Stimulated activated CD8-positive, alpha-beta memory T cell treated with anti-CD3 and anti-CD28 coated beads, Interleukin-4, amount 100 ng/mL, for 24 hours (primary cell): ENCODE results near the gene SCN10A.

Experiments
- DNase-seq: peaks from one replicate; pipeline ENCODE4 v3.0.0-alpha.2; 2020; ENCODE audit warnings: low read depth

The SCN10A gene

GRCh38 chr3:38816026-38816425 lies at the start of gene SCN10A:
Gene SCN10A (minus strand): TSS chr3:38816217. CDS start chr3:38794010, 22,207 bp downstream.
- no peak for DNase-seq

- no peak for DNase-seq
Measured at GRCh38 chr3:38853011-38853410, 37.0 kb upstream of the SCN10A start.

GRCh38 chr3:38843898-38844297 lies 27.9 kb upstream of the SCN10A start:
- DNase-seq = no peak

GRCh38 chr3:38842266-38842965 lies 26.4 kb upstream of the SCN10A start:
- no peak for DNase-seq

- no peak for DNase-seq
Measured at GRCh38 chr3:38840987-38841386, 25.0 kb upstream of the SCN10A start.

- no peak for DNase-seq
Measured at GRCh38 chr3:38837358-38837757, 21.3 kb upstream of the SCN10A start.

- DNase-seq = no peak
Measured at GRCh38 chr3:38836561-38836960, 20.5 kb upstream of the SCN10A start.

- DNase-seq = no peak
Measured at GRCh38 chr3:38835939-38836338, 19.9 kb upstream of the SCN10A start.

GRCh38 chr3:38834717-38835116 lies 18.7 kb upstream of the SCN10A start:
- no peak for DNase-seq

- peak; percentile 18 for DNase-seq
Measured at GRCh38 chr3:38834110-38834509, 18.1 kb upstream of the SCN10A start.

- DNase-seq = no peak
Measured at GRCh38 chr3:38829404-38829803, 13.4 kb upstream of the SCN10A start.

- no peak for DNase-seq
Measured at GRCh38 chr3:38828681-38829080, 12.7 kb upstream of the SCN10A start.

GRCh38 chr3:38827791-38828190 lies 11.8 kb upstream of the SCN10A start:
- no peak for DNase-seq

GRCh38 chr3:38826001-38826400 lies 10.0 kb upstream of the SCN10A start:
- DNase-seq = no peak

- DNase-seq = no peak
Measured at GRCh38 chr3:38824349-38824748, 8.3 kb upstream of the SCN10A start.

GRCh38 chr3:38823722-38824121 lies 7.7 kb upstream of the SCN10A start:
- DNase-seq = no peak

- DNase-seq = no peak
Measured at GRCh38 chr3:38823186-38823585, 7.2 kb upstream of the SCN10A start.

GRCh38 chr3:38811822-38812221 lies 4.2 kb downstream of the SCN10A start:
- no peak for DNase-seq

- DNase-seq = no peak
Measured at GRCh38 chr3:38805765-38806386, 10.1 kb downstream of the SCN10A start.

- DNase-seq = no peak
Measured at GRCh38 chr3:38805004-38805403, 11.0 kb downstream of the SCN10A start.

- DNase-seq = no peak
Measured at GRCh38 chr3:38800511-38800910, 15.5 kb downstream of the SCN10A start.

GRCh38 chr3:38793721-38794120 lies 22.3 kb downstream of the SCN10A start:
- no peak for DNase-seq

GRCh38 chr3:38792983-38793382 lies 23.0 kb downstream of the SCN10A start:
- no peak for DNase-seq

- no peak for DNase-seq
Measured at GRCh38 chr3:38782148-38782547, 33.9 kb downstream of the SCN10A start.
